Measurements from ENCODE around the gene DIS3L2.

GRCh38 chr2:231946241-231946814 lies 15.2 kb upstream of the DIS3L2 start:
- TF ChIP-seq, protein P1, sequence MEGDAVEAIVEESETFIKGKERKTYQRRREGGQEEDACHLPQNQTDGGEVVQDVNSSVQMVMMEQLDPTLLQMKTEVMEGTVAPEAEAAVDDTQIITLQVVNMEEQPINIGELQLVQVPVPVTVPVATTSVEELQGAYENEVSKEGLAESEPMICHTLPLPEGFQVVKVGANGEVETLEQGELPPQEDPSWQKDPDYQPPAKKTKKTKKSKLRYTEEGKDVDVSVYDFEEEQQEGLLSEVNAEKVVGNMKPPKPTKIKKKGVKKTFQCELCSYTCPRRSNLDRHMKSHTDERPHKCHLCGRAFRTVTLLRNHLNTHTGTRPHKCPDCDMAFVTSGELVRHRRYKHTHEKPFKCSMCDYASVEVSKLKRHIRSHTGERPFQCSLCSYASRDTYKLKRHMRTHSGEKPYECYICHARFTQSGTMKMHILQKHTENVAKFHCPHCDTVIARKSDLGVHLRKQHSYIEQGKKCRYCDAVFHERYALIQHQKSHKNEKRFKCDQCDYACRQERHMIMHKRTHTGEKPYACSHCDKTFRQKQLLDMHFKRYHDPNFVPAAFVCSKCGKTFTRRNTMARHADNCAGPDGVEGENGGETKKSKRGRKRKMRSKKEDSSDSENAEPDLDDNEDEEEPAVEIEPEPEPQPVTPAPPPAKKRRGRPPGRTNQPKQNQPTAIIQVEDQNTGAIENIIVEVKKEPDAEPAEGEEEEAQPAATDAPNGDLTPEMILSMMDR (IDR thresholded peaks at IDR 0.05), result no peak
- TF ChIP-seq POLR2AphosphoS5 (IDR thresholded peaks at IDR 0.05), result no peak

Measured in esophagus muscularis mucosa (tissue), 3 donors.